GM20000 (cell line): Measurements from ENCODE around the gene ATL3.

Experiments
- DNase-seq: peaks from one replicate; pipeline ENCODE4 v3.0.0; 2012; ENCODE audit warnings: low spot score
- CTCF ChIP-seq: IDR thresholded peaks from 2 replicates; pipeline ENCODE4 v1.5.1; 2012; ENCODE audit warnings: mild to moderate bottlenecking, control low read depth; ENCODE audit errors: extremely low read depth, missing control alignments

The ATL3 gene

GRCh38 chr11:63711838-63712237, 40.7 kb upstream of the ATL3 start:
- no peak for DNase-seq
- no peak for TF ChIP-seq CTCF

DNA sequence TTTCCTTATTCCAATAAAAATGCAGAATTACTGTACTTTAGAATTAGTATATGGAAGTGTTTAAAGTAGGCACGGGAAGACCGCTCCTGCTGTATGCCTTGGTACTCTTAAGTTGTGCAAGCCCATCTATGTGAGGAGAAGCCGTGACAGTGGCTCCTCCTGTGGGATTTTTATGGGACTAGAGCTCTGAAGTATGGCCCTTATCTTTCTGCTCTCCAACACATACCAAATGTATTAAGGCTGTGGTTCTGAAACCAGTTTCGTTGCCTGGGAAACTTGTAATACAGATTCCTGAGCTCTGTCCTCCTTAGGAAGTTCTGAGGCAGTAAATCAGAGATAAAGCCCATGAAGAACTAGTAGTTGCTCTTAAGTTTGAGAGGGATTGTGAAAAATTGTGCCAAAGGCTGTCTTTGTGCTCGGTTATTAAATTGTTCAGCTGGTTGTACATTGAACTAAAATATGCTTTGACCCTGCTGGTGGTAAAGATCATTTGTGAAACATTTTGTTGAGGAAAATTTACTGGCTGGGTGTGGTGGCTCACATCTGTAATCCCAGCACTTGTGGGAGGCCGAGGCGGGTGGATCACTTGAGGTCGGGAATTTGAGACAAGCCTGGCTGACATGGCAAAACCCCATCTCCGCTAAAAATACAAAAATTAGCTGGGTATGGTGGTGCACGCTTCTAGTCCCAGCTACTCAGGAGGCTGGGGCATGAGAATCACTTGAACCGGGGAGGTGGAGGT, 39.5 kb upstream of the ATL3 start:
- TF ChIP-seq CTCF, result no peak
- DNase-seq, result no peak

DNA sequence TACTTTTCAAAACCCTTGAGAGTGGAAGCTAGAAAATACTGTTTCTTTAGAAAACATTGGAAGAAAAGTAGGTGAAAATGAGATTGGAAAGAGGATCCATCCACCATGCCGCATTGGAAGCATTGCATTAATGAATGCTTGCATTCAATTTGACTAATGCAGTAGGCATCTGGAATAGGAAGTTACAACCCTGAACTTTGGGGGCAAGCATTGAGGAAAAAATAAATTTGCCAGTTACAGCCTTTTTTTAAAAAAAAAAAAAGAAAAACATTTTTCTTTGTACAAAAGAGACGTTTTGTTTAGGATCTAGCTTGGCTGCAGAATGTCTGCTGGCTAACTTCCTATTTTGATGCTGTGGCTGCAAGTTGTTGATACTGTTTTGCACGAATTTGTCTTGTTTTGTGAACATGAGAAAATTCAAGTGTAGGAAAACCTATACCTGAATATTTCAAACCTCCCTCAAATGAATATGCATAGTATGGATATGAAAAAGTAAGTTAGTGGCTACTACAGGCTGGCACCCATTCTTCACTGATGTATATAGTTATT, 38.2 kb upstream of the ATL3 start:
- no peak for DNase-seq
- no peak for TF ChIP-seq CTCF

GRCh38 chr11:63708764-63709163, 37.6 kb upstream of the ATL3 start:
- no peak for TF ChIP-seq CTCF
- no peak for DNase-seq

DNA sequence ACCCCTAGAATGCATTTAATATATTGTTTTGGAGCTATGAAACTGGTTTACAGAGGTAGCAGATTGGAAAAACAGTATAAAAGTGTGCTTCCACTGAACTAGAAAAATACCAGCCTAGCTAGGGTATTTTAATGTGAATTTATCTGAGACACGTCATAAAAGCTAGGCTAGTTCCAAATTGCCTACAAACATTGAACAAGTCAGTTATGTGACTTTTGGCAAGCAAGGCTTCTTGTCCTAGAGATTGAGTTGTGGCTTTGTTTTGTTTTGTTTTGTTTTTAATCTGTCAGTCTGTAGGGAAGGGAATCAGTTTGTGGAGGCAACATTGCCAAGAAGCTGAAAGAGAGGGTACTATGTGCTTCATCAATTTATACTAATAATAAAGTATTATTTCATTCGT, 34.4 kb upstream of the ATL3 start:
- no peak for DNase-seq

DNA sequence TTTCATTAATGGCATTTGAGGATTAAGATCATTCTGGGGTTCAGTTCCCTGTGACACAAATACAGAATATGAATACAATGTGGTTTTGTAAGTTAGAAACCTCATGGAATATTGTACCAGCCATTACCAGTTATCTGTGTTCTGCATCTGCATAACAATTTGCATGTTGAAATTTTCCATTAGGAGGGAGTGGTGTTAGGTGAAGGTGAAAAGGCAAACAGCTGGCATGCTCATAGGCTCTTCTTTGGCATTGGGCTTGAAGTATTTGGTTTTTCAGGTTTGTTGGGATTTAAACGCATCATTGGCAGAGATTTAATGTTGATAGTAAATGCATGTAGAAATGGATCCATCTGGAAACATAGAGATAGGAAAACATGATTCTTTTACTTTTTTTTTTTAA, 28.7 kb upstream of the ATL3 start:
- DNase-seq, result no peak

More for the DNA sequence above, 34.4 kb upstream of the ATL3 start:
- TF ChIP-seq CTCF, result no peak

More for the DNA sequence above, 28.7 kb upstream of the ATL3 start:
- no peak for TF ChIP-seq CTCF
